ENCODE data around the gene C6orf141.

DNA sequence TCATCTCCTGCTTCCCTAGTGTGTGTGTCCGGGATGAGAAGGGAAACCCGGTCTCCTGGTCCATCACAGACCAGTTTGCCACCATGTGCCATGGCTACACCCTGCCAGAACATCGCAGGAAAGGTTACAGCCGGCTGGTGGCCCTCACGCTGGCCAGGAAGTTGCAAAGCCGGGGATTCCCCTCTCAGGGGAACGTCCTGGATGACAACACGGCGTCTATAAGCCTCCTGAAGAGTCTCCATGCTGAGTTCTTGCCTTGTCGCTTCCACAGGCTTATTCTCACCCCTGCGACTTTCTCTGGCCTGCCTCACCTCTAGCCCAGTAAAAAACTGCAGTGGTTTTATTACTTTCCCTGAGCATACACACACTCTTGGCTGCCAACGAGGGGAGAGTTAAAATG lies 23.9 kb upstream of the C6orf141 start:
- TF ChIP-seq POLR2AphosphoS5 (IDR thresholded peaks at IDR 0.05; ENCODE audit: low read depth, low read length) (no peak), POLR2A (IDR thresholded peaks at IDR 0.05; ENCODE audit: borderline replicate concordance, extremely low read depth, insufficient read depth, insufficient read length) (no peak)
- TF ChIP-seq, protein P1, sequence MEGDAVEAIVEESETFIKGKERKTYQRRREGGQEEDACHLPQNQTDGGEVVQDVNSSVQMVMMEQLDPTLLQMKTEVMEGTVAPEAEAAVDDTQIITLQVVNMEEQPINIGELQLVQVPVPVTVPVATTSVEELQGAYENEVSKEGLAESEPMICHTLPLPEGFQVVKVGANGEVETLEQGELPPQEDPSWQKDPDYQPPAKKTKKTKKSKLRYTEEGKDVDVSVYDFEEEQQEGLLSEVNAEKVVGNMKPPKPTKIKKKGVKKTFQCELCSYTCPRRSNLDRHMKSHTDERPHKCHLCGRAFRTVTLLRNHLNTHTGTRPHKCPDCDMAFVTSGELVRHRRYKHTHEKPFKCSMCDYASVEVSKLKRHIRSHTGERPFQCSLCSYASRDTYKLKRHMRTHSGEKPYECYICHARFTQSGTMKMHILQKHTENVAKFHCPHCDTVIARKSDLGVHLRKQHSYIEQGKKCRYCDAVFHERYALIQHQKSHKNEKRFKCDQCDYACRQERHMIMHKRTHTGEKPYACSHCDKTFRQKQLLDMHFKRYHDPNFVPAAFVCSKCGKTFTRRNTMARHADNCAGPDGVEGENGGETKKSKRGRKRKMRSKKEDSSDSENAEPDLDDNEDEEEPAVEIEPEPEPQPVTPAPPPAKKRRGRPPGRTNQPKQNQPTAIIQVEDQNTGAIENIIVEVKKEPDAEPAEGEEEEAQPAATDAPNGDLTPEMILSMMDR (IDR thresholded peaks at IDR 0.05 in 2 of 3, conservative IDR thresholded peaks at IDR 0.05 in 1 of 3; ENCODE audit: borderline replicate concordance in 1 of 3, insufficient read depth in 1 of 3, low read depth in 2 of 3, low read length in 2 of 3) = no peak

Data from HCT116 (cell line).